Sigmoid colon (tissue), 4 donors: ENCODE data around the gene GRID1.

Experiments used
- POLR2AphosphoS5 ChIP-seq, 4 donors: sonication (generic); formaldehyde crosslinking; IDR thresholded peaks; one replicate each; pipeline ENCODE4 v1.6.1; 2017; ENCODE audit warnings: antibody characterized with exemption in 4 of 4
- TF ChIP-seq, protein P1 (sequence below), 4 experiments: fragments of 450-650 bp in 3 of 4; fragments of 200-600 bp in 1 of 4; IDR thresholded peaks; one replicate each; pipeline ENCODE4 v1.5.1; 2016 to 2019; ENCODE audit warnings: antibody characterized with exemption in 4 of 4, mild to moderate bottlenecking in 3 of 4, moderate library complexity in 2 of 4

- no peak for TF ChIP-seq POLR2AphosphoS5 (IDR thresholded peaks at IDR 0.05)
- TF ChIP-seq, protein P1, sequence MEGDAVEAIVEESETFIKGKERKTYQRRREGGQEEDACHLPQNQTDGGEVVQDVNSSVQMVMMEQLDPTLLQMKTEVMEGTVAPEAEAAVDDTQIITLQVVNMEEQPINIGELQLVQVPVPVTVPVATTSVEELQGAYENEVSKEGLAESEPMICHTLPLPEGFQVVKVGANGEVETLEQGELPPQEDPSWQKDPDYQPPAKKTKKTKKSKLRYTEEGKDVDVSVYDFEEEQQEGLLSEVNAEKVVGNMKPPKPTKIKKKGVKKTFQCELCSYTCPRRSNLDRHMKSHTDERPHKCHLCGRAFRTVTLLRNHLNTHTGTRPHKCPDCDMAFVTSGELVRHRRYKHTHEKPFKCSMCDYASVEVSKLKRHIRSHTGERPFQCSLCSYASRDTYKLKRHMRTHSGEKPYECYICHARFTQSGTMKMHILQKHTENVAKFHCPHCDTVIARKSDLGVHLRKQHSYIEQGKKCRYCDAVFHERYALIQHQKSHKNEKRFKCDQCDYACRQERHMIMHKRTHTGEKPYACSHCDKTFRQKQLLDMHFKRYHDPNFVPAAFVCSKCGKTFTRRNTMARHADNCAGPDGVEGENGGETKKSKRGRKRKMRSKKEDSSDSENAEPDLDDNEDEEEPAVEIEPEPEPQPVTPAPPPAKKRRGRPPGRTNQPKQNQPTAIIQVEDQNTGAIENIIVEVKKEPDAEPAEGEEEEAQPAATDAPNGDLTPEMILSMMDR (IDR thresholded peaks at IDR 0.05): no peak
Observed at GRCh38 chr10:86189891-86190290, 176.7 kb downstream of the GRID1 start.
